GM10266 (cell line): ENCODE measurements around the gene DUSP22.
"Not testable (repeated sequence)": the region's sequence is repeated elsewhere in the genome, so short reads cannot be mapped to it uniquely, and the experiment has no call there.

Source experiments
- DNase-seq: peaks from one replicate; pipeline ENCODE4 v3.0.0; 2012; ENCODE audit errors: extremely low spot score
- TF ChIP-seq, protein P1 (sequence below): IDR thresholded peaks from 2 replicates; pipeline ENCODE4 v1.5.1; 2012; ENCODE audit warnings: mild to moderate bottlenecking, low read depth; ENCODE audit not compliant: control insufficient read depth, insufficient read depth; ENCODE audit errors: missing control alignments

Gene DUSP22

DNA sequence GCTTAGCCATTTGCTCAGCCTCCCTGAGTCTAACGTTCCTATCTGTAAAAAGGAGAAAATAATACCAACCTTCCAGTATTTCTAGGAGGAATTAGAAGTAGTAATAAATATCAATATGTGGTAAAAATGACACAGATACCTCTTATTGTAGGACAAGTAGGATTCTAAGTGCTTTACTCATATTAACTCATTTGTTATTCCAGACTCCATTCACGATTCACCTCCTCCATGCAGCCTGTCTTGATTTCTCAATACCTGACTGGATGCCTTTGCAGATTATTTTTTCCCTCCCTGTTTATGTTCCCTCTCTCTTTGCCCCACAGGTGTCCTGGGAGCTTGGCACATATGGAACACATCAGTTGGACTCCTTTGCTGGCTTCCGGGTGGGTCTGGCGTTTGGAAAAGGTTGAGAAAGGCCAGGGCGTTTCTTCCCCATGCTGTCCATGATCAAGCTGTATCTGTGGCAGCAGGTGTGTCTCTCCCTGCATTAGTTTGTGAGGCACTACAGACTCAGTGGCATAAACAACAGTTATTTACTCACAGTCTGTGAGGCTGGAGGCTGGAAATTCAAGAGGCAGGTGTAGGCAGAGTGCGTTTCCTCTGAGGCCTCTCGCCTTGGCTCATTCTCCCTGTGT is 10.7 kb upstream of the DUSP22 start:
- DNase-seq: no peak
- TF ChIP-seq, protein P1, sequence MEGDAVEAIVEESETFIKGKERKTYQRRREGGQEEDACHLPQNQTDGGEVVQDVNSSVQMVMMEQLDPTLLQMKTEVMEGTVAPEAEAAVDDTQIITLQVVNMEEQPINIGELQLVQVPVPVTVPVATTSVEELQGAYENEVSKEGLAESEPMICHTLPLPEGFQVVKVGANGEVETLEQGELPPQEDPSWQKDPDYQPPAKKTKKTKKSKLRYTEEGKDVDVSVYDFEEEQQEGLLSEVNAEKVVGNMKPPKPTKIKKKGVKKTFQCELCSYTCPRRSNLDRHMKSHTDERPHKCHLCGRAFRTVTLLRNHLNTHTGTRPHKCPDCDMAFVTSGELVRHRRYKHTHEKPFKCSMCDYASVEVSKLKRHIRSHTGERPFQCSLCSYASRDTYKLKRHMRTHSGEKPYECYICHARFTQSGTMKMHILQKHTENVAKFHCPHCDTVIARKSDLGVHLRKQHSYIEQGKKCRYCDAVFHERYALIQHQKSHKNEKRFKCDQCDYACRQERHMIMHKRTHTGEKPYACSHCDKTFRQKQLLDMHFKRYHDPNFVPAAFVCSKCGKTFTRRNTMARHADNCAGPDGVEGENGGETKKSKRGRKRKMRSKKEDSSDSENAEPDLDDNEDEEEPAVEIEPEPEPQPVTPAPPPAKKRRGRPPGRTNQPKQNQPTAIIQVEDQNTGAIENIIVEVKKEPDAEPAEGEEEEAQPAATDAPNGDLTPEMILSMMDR: no peak

DNA sequence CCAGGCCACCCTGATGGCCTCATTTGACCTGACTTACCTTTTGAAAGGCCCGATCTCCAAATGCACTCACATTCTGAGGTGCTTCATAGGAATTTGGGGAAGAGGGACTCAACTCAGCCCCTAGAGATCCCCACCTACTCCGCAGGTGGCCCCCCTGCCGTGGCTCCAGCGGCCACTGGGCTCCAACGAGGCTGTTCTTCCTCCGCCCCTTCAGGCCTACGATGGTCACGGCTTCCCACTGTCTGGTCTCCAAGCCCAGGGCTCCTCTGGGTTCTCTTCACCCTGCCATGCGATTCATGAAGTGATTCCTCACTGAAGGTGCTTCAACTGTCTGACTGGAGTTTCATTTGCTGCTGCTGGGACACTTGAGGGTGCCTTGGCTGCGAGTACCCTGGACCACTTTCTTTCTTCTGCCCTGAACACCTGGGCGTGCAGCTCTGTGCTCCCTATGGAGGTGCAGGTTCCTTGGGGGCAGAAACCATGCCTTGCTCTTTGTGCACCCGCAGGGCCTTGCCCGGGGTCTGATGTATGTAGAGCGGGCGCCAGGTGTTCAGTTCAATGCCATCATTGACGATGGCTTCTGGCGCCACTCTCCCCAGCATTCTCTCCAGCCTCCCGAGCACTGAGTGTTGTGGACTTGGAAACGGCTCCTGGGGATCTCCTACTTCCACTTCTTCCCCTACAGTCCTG is 10.0 kb upstream of the DUSP22 start:
- DNase-seq: no peak
- TF ChIP-seq, protein P1: no peak

DNA sequence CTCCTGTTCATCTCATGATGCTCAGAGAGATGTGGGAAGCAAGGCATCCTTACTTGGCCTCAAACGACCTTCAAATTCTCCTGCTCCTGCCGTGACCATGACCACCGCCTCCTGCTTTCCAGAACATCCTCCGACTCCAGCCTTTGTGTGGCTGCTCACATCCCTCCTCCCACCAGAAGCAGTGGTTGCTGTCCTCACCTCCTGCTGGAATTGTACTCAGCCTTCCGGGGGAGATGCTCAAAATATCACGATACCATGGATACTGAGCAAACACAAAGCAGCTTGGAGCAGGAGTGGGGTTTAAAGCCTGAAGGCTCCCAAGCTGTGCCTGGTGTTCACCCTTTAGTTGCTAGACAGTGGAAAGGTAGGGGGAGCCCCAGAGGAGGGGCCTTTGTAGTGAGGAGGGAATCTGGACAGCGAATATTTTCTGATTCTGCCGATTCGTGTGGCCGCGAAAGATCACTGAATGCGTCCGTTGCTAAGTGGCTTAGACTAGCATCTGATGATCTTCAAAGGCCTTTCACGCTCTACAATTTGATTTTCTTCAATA is 9.3 kb upstream of the DUSP22 start:
- no peak for DNase-seq
- TF ChIP-seq, protein P1: no peak

DNA sequence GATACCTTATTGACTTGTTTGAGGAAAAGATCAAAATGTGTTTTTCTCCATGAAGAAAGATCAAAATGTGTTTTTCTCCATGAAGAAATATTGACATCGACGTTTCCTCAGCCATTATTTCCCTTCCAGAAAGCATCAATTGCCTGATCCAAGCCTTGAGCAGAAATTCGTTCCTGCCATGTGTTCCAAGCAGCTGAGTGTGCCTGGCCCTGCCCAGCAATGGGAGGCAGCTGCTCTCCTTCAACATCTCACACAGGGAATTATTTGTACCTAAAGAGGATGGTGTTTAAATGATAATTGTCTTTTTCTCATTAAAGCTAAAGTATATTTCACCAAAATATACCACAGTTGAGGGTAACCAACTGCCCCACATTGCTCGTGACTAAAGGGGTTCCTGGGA is 7.8 kb upstream of the DUSP22 start:
- no peak for DNase-seq
- TF ChIP-seq, protein P1: no peak

DNA sequence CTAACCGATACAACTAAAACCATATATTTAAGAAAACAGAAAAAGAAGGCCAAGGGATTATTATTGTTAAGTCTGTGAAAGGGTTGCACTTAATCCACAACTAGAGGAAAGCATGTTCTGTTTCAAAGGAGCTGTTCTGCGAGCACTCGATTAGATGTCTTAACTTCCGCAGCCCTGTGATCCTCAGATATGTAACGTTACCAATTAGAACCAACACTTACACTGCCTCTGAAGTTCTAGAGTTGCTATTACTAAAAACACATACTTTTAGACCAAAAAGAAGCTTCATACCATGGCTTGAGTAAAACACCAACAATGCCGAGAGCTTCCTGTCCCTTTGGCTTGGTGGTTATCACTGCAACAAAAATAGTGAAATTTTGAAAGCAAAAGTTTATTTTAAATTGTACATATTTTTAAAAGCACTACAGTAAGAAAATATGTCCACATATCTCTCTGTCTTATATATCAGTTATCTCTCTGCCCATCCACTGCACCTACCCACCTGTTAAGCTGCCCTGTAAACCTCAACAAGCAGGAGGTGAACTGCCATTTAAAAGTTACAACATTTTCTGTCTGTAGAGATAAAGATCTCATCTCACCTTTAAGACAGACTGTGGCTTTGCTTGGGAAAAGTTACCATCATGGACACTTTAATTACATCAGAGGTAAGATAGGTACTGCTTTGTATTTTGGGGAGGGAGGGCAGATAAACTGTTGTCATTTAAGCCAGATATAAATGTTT is 7.1 kb upstream of the DUSP22 start:
- TF ChIP-seq, protein P1: no peak
- no peak for DNase-seq

DNA sequence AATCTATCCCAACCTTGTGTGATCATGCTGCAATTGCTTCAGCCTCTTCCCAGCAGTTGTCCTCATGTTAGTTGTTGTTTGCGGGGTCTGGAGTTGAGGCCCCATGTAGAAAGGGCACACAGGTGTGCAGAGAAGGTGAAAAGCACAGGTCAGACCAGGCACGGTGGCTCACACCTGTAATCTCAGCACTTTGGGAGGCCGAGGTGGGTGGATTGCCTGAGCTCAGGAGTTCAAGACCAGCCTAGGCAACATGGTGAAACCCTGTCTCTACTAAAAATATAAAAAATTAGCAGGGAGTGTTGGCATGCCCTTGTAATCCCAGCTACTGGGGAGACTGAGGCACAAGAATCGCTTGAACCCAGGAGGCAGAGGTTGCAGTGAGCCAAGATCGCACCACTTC is 6.4 kb upstream of the DUSP22 start:
- not testable (repeated sequence) for DNase-seq

DNA sequence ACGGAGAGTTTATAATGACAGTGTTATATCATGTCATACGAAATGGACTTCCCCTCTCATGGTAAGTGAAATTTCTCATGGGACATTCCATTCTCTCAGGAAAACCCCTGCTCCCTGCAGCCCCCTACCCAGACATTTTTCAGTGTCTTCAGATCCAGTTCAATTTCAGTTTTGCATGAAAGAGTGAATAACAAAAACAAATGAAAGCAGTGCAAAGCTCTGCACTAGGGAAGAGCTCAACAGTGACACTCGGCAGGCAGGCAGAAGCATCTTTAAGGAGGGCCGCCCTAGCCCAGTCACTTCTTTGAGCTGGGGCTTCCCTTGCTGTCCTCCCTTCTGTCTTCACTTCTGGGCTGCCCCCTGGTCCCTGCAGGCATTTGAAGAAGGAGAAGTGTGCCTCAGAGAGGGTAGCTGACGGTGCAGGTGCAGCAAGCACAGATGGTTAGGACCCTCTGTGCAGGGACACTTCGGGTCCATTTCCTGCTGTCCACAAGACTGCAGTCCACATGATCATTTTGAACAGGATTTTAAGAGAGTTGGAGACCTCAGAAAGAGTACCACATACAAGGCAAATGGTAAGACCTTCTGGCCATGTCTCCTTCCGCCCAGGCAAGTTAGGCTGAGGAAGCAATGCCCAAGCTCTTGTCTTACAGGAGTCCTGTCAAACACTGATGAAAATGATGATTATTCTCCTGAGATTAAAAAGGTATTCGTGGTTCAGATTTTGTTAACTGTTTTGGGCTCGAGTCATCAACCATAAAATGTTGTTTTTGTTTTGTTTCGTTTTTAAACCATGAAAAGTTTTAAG is 5.4 kb upstream of the DUSP22 start:
- TF ChIP-seq, protein P1: no peak
- DNase-seq: peak; percentile 34
